Pancreas (tissue), 10 donors: ENCODE data around the gene DACH1. TPM values are rescaled to one million over a fixed set of nuclear protein-coding genes. Genes with fewer than 3 reads are reported as not detected.

ENCODE experiments used
- ATAC-seq, 4 donors: fragments of 200-7000 bp; cut with Tn5 transposase; one replicate each; pipeline versions ENCODE4 v1.8.0 to v1.9.1; 2020; ENCODE audit warnings: mild to moderate bottlenecking in 4 of 4, moderate library complexity in 4 of 4
- DNase-seq, 6 donors: peaks; one replicate each; pipeline ENCODE4 v3.0.0-alpha.2; 2020
- FAIRE-seq: peaks from 2 replicates; lab custom pipeline; 2012; peaks lifted over from hg19 to GRCh38; lab: Jason Lieb, UNC
- H3K27ac ChIP-seq, 4 donors: fragments of 200-600 bp; sonication (generic); 1 replicate in 3 of 4; 2 replicates in 1 of 4; pipeline versions ENCODE4 v1.5.0 to v1.8.0; 2020
- H3K27me3 ChIP-seq, 4 donors: fragments of 200-600 bp; one replicate each; pipeline ENCODE4 v1.8.0; 2021
- H3K36me3 ChIP-seq, 3 donors: fragments of 200-600 bp; sonication (generic) in 1 of 3; one replicate each; pipeline versions ENCODE4 v1.5.0 to v1.8.0; 2020 to 2021
- H3K4me1 ChIP-seq, 3 donors: fragments of 200-600 bp; one replicate each; pipeline ENCODE4 v1.8.0; 2021
- H3K4me3 ChIP-seq, 4 donors: fragments of 200-600 bp; sonication (generic) in 2 of 4; one replicate each; pipeline versions ENCODE4 v1.5.0 to v1.8.0; 2020 to 2021
- H3K9me3 ChIP-seq, 4 donors: fragments of 200-600 bp; one replicate each; pipeline ENCODE4 v1.8.0; 2021
- CTCF ChIP-seq, 4 donors: fragments of 200-600 bp; sonication (generic) in 3 of 4; IDR thresholded peaks; one replicate each; pipeline versions ENCODE4 v1.5.0 to v1.8.0; 2021; ENCODE audit warnings: antibody characterized with exemption in 4 of 4
- WGBS, 2 donors: extraction: QIAGEN DNeasy Blood & Tissue Kit; methylation state at CpG; one replicate each; pipeline ENCODE4 v1.1.7; 2013; 5-methylcytosine and 5-hydroxymethylcytosine counted together
- intact Hi-C, 3 donors: fragments of 100-400 bp; cut with DNase I; formaldehyde crosslinking; loops; one replicate each; pipeline versions ENCODE4 v1.11.1 to v1.14.2; 2022
- polyA plus RNA-seq, 2 donors: library from polyadenylated mRNA; stranded (reverse); fragments of 200-250 nt; gene quantifications; one replicate each; pipeline ENCODE4 v1.2.3, GENCODE V29; 2013
- total RNA-seq, 6 donors: library from RNA; stranded (reverse); fragmentation: NEBNext Ultra II Directional in 4 of 6; extraction: Animal tissue kit (Norgen Biotek cat#: 25700) in 4 of 6; gene quantifications; one replicate each; pipeline versions ENCODE4 v1.2.1 to v1.2.4, GENCODE V29; 2021 to 2023
- donor health status: healthy with polysubstance abuse.
- donor health status: DM: no; HTN: no; CAD: no; lungs with moderate emphysema.
- donor health status: DM: no; HTN: no; CAD: no.
- donor health status: control.
- donor health status: control.
- donor health status: Bipolar disorder and iron deficiency.
- donor health status: DM: yes; HTN: yes; CAD: no.
- donor health status: DM: no; HTN: no; CAD: no.
- donor health status: DM: no; HTN: no; CAD: no.
- donor health status: DM: yes; HTN: yes; CAD: no.

DACH1 gene
- total and polyA plus RNA-seq, 8 donors, result 0.73 to 5.5 (median 1.7) TPM

- no peak for DNase-seq
- no peak for FAIRE-seq
- no peak for ATAC-seq
- 15 to 22% methylated on average over 1 of the region's 1 CpG for WGBS, 2 donors
- no peaks in the 10 kb centered on the region for H3K9me3 ChIP-seq
- peaks cover 0 to 9% (median 0%) of the 10 kb centered on the region in 4 donors for H3K27me3 ChIP-seq
- H3K36me3 ChIP-seq, result no peaks in the 10 kb centered on the region
- no peak overlapping the region for H3K4me3 ChIP-seq
- H3K27ac ChIP-seq, result no peak overlapping the region
- intact Hi-C loops, result no loop called here
- TF ChIP-seq CTCF (IDR thresholded peaks at IDR 0.05), result no peak
- H3K4me1 ChIP-seq, result no peaks in the 10 kb centered on the region
These were observed 4.8 kb upstream of the DACH1 start for GRCh38 chr13:71871844-71872243.

GRCh38 chr13:71871176-71871754 is 4.3 kb upstream of the DACH1 start:
- Histone ChIP-seq H3K27ac (no peak overlapping the region), H3K4me1 (no peaks in the 10 kb centered on the region), H3K9me3 (no peaks in the 10 kb centered on the region), H3K27me3 (peaks cover 0 to 9% (median 0%) of the 10 kb centered on the region in 4 donors), H3K36me3 (no peaks in the 10 kb centered on the region), H3K4me3 (no peak overlapping the region)
- DNase-seq, result no peak
- ATAC-seq, result no peak
- 54 to 59% methylated on average over 3 of the region's 3 CpGs for WGBS, 2 donors
- no peak for TF ChIP-seq CTCF (IDR thresholded peaks at IDR 0.05)
- FAIRE-seq, result no peak
- intact Hi-C loops, result no loop called here

GRCh38 chr13:71870100-71870499 is 3.1 kb upstream of the DACH1 start:
- Histone ChIP-seq H3K36me3 (no peaks in the 10 kb centered on the region), H3K27ac (no peak overlapping the region), H3K27me3 (peaks cover 0 to 13% (median 0%) of the 10 kb centered on the region in 4 donors), H3K4me3 (no peak overlapping the region), H3K4me1 (no peaks in the 10 kb centered on the region), H3K9me3 (no peaks in the 10 kb centered on the region)
- 39 to 40% methylated on average over 8 of the region's 8 CpGs for WGBS, 2 donors
- FAIRE-seq (no peak), ATAC-seq (no peak), DNase-seq (no peak)
- no peak for TF ChIP-seq CTCF (IDR thresholded peaks at IDR 0.05)
- intact Hi-C loops, result no loop called here

- H3K27me3 ChIP-seq, result peaks cover 0 to 15% (median 0%) of the 10 kb centered on the region in 4 donors
- WGBS, 2 donors, result 89 to 94% methylated on average over 5 of the region's 5 CpGs
- DNase-seq (no peak), FAIRE-seq (no peak), ATAC-seq (no peak)
- no peak overlapping the region for H3K4me3 ChIP-seq
- H3K4me1 ChIP-seq, result peaks cover 0 to 3% (median 0%) of the 10 kb centered on the region in 3 donors
- no peaks in the 10 kb centered on the region for H3K9me3 ChIP-seq
- no peak overlapping the region for H3K27ac ChIP-seq
- intact Hi-C loops, result no loop called here
- no peak for TF ChIP-seq CTCF (IDR thresholded peaks at IDR 0.05)
- no peaks in the 10 kb centered on the region for H3K36me3 ChIP-seq
These were observed 2.3 kb upstream of the DACH1 start for GRCh38 chr13:71869274-71869673.
